MCF 10A (cell line): ENCODE results near the gene URM1. TPM values are rescaled to one million over a fixed set of nuclear protein-coding genes. Genes with fewer than 3 reads are reported as not detected.

Experiments
- BruUV-seq: library from RNA; stranded (reverse); fragments of 400-500 nt; replicated peaks from 2 replicates; lab custom pipeline; 2021; lab: Mats Ljungman, UMichigan
- CTCF ChIA-PET: fragments of 300-600 bp; sonication (Branson Sonifier 250); formaldehyde crosslinking; extraction: SDS; loops from one replicate; lab custom pipeline; 2021; ENCODE audit warnings: antibody characterized with exemption, inconsistent platforms; lab: Yijun Ruan, JAX
- POLR2A ChIA-PET: fragments of 300-600, 350-650 bp; sonication (Branson Sonifier 250); formaldehyde crosslinking; extraction: SDS; loops from one replicate; lab custom pipeline; 2020; ENCODE audit warnings: antibody characterized with exemption, inconsistent platforms; lab: Yijun Ruan, JAX
- DNase-seq: peaks from one replicate; pipeline ENCODE4 v3.0.0-alpha.2; 2018; ENCODE audit not compliant: unreplicated experiment
- H3K27ac Mint-ChIP-seq: one replicate; pipeline ENCODE4 v1.8.0; 2022; ENCODE audit warnings: mild to moderate bottlenecking, low read depth, mixed read lengths; ENCODE audit not compliant: unreplicated experiment
- H3K27me3 Mint-ChIP-seq: one replicate; pipeline ENCODE4 v1.8.0; 2022; ENCODE audit warnings: mixed read lengths; ENCODE audit not compliant: insufficient read depth, unreplicated experiment
- H3K36me3 Mint-ChIP-seq: one replicate; pipeline ENCODE4 v1.8.0; 2022; ENCODE audit warnings: mild to moderate bottlenecking, moderate library complexity, mixed read lengths; ENCODE audit not compliant: insufficient read depth, unreplicated experiment
- H3K4me1 Mint-ChIP-seq: one replicate; pipeline ENCODE4 v1.8.0; 2022; ENCODE audit warnings: mixed read lengths; ENCODE audit not compliant: insufficient read depth, unreplicated experiment
- H3K4me3 Mint-ChIP-seq: one replicate; pipeline ENCODE4 v1.8.0; 2022; ENCODE audit warnings: mild to moderate bottlenecking, moderate library complexity, mixed read lengths; ENCODE audit not compliant: unreplicated experiment
- H3K9me3 Mint-ChIP-seq: one replicate; pipeline ENCODE4 v1.8.0; 2022; ENCODE audit warnings: mixed read lengths; ENCODE audit not compliant: unreplicated experiment
- intact Hi-C: fragments of 100-400 bp; cut with micrococcal nuclease; formaldehyde crosslinking; loops from 2 replicates; pipeline ENCODE4 v1.14.1; 2022
- total RNA-seq: library from RNA; stranded (reverse); gene quantifications from 2 replicates; pipeline ENCODE4 v1.2.3, GENCODE V29; 2022
- TF ChIP-seq, protein P1 (sequence below): fragments of 200-600 bp; IDR thresholded peaks from one replicate; pipeline ENCODE4 v1.8.0; 2022; ENCODE audit warnings: antibody characterized with exemption, mild to moderate bottlenecking; ENCODE audit not compliant: unreplicated experiment

The URM1 gene
- total RNA-seq, 1 experiment from 2014 or later, result 56.8 TPM

DNA sequence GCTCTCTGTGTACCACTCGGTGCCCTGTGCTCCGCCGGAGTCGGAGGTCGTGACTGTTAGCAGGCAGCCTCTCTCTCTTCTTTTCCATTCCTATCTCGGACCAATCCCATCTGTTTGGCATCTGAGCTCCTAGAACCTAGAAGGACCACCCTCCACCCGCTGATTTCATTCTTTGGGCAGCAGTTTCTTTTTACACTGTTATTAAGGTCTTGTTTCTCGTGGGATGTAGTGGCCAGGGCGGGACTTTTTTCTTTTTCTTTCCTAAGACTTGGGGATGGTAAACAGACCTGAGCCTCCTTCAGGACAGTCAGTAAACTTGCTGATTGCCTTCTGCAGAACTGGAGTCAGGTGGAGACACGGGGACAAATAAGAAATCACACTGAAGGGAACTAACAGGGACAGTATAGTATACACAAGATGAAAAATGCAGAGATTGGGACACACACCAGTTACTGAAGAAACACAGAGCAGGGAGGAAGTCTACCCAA is 500 bp downstream of the URM1 start:
- Mint-ChIP-seq H3K36me3 (peaks cover 23% of the 10 kb centered on the region), H3K27ac (peak overlapping the region; percentile 84), H3K4me3 (peak overlapping the region; percentile 84), H3K27me3 (no peaks in the 10 kb centered on the region), H3K4me1 (peaks cover 34% of the 10 kb centered on the region), H3K9me3 (no peaks in the 10 kb centered on the region)
- DNase-seq, result no peak
- POLR2A ChIA-PET, result interaction anchor here (0.6 to 3.5 kb wide), 27 partner anchors 10 to 703 kb away, joined by 3 to 41 read pairs (median 4); partner anchors contain the start of genes COQ4, DOLK, GOLGA2 and NUP188
- TF ChIP-seq, protein P1, sequence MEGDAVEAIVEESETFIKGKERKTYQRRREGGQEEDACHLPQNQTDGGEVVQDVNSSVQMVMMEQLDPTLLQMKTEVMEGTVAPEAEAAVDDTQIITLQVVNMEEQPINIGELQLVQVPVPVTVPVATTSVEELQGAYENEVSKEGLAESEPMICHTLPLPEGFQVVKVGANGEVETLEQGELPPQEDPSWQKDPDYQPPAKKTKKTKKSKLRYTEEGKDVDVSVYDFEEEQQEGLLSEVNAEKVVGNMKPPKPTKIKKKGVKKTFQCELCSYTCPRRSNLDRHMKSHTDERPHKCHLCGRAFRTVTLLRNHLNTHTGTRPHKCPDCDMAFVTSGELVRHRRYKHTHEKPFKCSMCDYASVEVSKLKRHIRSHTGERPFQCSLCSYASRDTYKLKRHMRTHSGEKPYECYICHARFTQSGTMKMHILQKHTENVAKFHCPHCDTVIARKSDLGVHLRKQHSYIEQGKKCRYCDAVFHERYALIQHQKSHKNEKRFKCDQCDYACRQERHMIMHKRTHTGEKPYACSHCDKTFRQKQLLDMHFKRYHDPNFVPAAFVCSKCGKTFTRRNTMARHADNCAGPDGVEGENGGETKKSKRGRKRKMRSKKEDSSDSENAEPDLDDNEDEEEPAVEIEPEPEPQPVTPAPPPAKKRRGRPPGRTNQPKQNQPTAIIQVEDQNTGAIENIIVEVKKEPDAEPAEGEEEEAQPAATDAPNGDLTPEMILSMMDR, result no peak
- intact Hi-C loops, result no loop called here
- BruUV-seq, result TSS peak; percentile 71
- CTCF ChIA-PET, result interaction anchor here (0.5 to 2.9 kb wide), 8 partner anchors 10 to 1271 kb away, joined by 3 to 23 read pairs (median 3); no protein-coding TSS in a partner anchor

DNA sequence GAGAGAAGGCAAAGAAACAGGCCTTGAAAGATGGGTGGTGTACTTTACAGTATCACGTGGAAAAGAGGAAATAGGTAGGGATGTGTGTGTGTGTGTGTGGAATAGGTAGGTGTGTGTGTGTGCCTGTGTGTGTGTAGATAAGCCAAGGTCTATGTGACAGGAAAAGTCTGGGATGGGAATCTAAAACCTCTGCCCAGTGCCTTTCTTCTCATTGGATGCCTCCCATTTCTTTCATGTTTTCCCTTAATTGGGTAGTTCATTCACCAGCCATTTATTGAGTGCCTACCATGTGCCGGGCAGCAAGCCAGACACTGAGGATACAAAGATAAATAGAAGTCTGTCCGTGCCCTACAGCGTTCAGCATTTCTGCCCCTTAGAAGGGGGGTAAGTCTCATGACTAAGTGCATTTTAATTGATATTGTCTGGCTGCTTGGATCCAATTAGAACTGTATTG is 1.0 kb downstream of the URM1 start:
- POLR2A ChIA-PET, result interaction anchor here (0.6 to 3.5 kb wide), 17 partner anchors 10 to 702 kb away, joined by 3 to 41 read pairs (median 7); partner anchors contain the start of genes GOLGA2, SPTAN1, SWI5 and ZER1
- intact Hi-C loops, result no loop called here
- H3K36me3 Mint-ChIP-seq, result peaks cover 24% of the 10 kb centered on the region
- H3K27me3 Mint-ChIP-seq, result no peaks in the 10 kb centered on the region
- peak overlapping the region; percentile 84 for H3K4me3 Mint-ChIP-seq
- TF ChIP-seq, protein P1, result no peak
- BruUV-seq, result no TSS peak
- peak overlapping the region; percentile 84 for H3K27ac Mint-ChIP-seq
- CTCF ChIA-PET, result interaction anchor here (0.6 to 2.9 kb wide), 6 partner anchors 10 to 1271 kb away, joined by 3 to 23 read pairs (median 4); no protein-coding TSS in a partner anchor
- DNase-seq, result peak; percentile 16
- H3K4me1 Mint-ChIP-seq, result peaks cover 34% of the 10 kb centered on the region
- no peaks in the 10 kb centered on the region for H3K9me3 Mint-ChIP-seq

DNA sequence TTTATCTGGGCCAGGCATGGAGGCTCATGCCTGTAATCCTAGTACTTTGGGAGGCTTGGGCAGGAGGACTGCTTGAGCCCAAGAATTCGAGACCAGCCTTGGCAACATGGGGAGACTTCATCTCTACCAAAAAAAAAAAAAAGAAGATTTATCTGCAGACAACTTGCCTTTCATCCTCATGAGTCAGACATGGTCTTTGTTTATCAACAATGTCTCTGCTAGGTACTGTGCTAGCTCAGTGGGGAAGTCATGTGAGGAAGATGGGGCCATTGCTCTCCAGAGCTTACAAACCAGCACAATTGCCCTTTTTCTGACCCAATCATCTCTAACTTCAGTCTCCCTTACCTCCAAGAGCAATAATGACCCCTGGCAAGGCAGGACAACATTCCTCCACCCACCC is 1.6 kb downstream of the URM1 start:
- H3K27me3 Mint-ChIP-seq, result no peaks in the 10 kb centered on the region
- DNase-seq, result no peak
- ChIA-PET POLR2A (interaction anchor here (2.8 to 3.5 kb wide), 4 partner anchors 11 to 182 kb away, joined by 13 to 41 read pairs (median 19); no protein-coding TSS in a partner anchor), CTCF (interaction anchor here (0.7 kb wide), 1 partner anchor 12 kb away, joined by 3 read pairs; no protein-coding TSS in a partner anchor)
- H3K36me3 Mint-ChIP-seq, result peaks cover 29% of the 10 kb centered on the region
- H3K4me3 Mint-ChIP-seq, result peak overlapping the region; percentile 84
- TF ChIP-seq, protein P1, result no peak
- H3K27ac Mint-ChIP-seq, result peak overlapping the region; percentile 84
- no peaks in the 10 kb centered on the region for H3K9me3 Mint-ChIP-seq
- intact Hi-C loops, result no loop called here
- no TSS peak for BruUV-seq
- H3K4me1 Mint-ChIP-seq, result peaks cover 34% of the 10 kb centered on the region

DNA sequence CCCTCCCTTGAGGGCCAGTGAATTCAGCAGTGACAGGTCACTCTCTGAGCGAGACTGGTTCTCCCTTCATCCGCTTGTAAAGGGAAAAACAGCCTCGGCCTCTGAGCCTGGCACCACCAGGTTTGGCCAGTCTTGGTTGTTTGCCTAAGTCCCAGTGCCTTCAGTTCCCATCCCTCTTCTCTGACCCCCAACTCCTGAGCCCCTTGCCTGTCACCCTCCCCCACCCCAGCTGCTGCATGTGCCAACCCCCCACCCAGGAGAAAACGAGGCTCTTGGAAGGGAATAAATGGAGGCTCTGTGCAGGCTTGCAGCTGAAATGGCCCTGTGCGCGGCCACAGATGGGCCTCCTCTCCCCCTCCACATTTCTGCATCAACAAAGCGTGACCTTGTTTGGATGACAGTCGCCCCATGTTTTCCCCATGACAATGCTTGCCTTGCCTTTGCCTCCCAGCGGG is 3.1 kb downstream of the URM1 start:
- no peak for DNase-seq
- POLR2A ChIA-PET, result no interaction called here
- Mint-ChIP-seq H3K9me3 (no peaks in the 10 kb centered on the region), H3K36me3 (peaks cover 44% of the 10 kb centered on the region), H3K4me3 (no peak overlapping the region), H3K4me1 (peaks cover 34% of the 10 kb centered on the region), H3K27ac (no peak overlapping the region), H3K27me3 (no peaks in the 10 kb centered on the region)
- no TSS peak for BruUV-seq
- intact Hi-C loops, result no loop called here
- CTCF ChIA-PET, result no interaction called here
- TF ChIP-seq, protein P1, result no peak
